HG02852 (cell line): ENCODE measurements around the gene ANKDD1B.

Source experiments
- ATAC-seq: cut with Tn5 transposase; IDR thresholded peaks from one replicate; pipeline ENCODE4 v1.9.1; 2021; ENCODE audit warnings: mild to moderate bottlenecking, moderate library complexity; ENCODE audit not compliant: unreplicated experiment

ANKDD1B gene

DNA sequence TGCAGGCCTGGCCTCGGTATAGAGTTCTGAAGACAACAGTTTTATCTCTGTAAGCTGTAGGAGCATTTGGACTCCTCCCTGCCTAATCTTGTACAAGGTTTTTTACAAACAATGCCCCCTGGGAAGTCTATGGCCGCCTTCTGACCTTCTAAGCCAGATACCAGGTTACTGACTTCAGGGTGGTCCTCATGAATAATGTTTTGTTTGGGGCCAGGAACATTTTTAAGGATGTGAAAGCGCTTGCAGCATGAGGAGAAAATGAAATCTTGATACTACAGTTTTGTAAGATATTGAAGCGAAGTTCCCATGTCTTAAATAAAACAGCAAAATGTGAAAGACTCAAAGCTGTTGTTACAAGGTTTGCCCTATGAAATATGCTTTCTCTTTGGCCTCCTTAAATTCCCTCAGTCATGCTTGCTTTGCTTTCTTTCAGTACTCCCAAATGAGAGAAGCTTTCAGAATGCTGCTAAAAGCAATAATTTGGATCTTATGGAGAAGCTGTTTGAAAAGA lies 5.2 kb downstream of the ANKDD1B start:
- ATAC-seq: no peak

DNA sequence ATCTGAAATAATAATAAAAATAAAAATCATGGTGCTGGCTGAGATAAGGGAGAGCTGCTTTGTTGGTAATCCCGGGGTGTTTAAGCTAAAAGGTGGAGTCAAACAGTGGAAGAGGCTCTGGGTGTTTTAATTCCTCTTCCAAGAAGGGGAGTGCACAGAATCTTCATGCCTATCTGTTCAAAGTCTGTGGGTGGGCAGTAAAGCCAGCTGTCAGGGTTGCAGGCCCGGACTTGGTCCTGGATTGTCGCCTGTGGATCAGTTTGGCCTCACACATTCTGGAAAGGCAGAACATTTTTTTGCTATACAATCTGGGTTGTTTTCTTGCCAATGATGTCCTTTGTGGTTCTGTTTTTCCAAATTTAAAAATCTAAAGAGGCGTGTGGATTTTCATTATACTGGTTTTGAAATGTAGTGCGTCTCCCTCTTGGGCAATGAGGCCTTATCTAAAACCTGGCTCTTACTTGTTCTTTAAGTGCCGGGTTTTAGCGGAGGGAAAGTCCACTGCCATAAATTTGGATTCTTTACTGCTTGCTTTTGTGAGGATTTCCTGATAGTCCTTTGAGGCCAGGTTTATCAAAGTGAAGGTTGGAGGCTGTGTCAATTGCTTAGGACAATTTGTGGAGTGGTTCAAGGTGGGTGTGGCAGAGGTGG lies 5.8 kb downstream of the ANKDD1B start:
- ATAC-seq: no peak

DNA sequence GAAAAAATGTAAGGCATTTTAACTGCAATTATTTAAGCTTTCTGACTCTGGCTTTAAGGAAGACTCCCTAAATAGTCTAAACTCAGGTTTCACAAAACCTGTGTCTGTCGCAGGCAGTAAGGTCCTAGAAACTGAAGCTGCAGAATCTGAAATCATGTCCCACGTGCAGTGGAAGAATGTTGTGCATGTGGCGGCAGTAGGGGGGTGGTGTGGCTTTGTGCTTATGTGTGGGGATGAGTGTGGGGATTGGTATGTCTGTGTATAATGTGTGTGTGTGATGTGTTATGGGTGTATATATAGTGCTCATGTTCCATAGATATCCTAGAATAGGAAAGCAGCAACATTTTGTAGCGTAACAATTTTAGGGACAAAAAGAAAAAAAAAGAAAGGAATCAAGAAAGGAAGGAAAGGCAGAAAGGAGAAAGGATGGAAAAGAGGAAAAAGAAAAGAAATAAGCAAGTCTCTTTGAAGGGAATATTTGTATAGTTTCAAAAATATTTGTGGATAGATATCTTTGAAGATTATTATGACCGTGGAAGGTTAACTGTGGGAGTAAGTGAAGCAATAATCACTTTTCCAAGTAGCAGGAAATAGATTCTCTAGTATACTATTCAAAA lies 6.6 kb downstream of the ANKDD1B start:
- no peak for ATAC-seq

DNA sequence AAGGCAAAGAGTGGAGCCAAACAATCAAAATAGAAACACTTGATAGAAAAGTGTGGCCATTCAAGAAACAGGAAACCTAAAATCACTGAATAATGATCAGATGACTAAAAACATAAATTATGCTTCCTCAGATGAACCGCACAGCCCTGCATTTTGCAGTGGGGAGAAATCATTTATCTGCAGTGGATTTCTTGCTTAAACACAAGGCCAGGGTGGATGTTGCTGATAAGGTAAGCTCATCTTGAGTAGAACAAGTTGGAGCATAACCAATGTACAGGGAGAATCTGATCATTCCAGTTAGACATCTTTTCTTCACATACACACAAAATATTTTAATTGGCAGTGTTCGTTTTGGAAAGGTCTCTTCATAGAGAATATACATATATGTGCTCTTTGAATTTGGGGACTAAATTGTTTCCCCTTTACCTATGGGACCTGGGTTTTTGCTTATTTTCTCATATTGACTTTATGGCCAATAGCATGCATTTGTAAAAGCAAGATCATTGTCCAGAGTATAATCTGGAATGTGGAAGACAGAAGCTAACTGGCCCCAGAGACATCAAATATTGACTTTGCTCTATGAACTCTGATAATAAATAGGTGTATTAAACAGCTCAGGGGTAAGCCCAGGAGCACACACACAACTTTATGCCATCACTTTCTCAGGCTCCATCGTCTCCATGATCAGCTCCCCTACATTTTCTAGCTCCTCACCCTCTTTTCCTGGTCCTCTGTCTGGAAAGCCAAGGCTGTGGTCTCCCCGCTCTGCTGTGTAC lies 9.1 kb downstream of the ANKDD1B start:
- ATAC-seq: no peak

DNA sequence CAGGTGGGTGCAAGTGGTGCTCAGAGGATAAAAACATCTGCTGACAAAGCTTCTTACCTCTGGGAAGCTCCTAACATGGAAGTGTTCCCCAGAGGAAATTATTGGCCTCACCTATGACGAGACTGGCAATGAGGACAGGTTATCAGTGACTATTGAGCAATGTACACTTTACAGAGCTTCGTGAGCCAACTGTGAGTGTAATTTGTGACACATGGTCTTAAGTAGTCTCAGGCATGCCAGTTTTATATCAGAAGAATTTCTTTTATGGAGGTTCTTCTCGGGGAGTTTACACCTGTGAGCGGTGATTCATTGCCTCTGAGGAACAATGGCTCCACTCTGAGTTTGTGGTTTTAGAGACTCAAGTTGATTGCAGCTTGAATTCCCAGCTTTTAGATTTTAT lies 11.3 kb downstream of the ANKDD1B start:
- ATAC-seq: no peak

DNA sequence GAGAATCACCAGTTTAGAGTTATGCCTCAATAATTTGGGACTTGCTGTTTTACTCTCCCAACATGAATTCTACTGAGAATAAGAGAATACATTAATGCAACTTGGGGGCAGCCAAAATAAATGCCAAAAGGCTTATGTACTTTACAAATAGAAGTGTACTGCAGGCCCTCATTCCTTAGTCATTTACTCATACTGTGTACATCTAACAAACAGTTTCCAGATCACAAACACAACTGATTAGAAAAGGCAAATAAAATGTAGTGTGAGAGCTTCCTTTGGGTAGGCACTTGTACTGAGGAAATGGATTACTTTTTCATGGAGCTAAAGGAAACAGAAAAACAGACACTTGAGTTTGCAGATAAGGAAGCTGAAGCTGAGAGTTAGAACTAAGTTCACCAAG lies 12.6 kb downstream of the ANKDD1B start:
- no peak for ATAC-seq

DNA sequence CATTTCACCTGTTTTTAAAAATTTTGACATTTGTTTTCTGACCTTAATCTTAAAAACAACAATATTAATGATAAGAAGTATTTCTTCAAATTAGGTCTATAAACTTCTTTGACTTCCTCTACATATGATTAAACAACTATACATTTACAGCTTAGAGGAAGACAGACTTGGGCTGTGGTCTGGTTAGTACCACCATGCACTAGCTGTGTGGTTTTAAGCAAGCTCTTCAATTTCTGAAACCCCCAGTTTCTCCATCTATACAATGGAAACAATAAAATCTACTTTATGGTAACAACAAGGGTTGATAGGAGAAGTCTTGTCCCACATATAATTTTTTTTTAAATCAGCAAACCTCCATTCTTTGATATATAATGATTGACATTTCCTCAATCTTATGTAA lies 15.7 kb downstream of the ANKDD1B start:
- ATAC-seq: no peak

DNA sequence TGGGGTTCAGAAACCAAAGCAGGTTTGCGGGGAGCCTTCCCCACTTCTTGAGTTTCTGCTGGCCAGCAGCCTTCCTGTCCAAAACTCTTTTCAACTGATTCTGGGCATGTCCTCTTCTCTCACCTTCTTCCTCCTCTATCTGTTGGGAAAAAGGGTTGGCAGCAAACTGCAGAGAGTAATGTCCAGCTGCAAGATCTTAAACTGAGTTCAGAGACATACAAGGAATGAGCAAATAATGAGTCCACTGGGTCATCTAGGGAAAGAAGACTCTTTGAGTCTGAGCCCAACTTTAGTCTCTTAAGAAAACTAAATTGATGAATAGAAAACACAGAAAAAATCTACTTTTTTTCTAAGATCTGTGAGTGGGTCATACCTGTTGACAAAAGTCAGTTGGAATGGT lies 16.5 kb downstream of the ANKDD1B start:
- no peak for ATAC-seq

DNA sequence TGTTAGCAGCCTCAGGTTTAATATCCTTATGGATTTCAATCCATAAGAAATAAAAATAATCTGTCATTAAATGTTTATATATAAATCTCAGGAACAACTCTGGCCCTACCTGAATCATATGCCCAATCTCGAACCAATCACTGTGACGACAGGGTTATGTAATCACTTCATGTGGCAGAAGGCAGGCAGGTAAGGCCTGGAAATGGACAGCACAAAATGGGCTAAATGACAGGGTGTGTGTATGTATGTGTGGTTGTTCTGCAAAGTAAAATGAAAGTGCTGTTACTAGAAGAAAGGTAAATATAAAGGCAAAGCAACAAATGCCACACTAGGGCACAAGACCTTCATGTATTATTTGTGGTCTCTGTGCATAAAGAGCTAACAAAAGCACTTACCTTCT lies 19.6 kb downstream of the ANKDD1B start:
- no peak for ATAC-seq

DNA sequence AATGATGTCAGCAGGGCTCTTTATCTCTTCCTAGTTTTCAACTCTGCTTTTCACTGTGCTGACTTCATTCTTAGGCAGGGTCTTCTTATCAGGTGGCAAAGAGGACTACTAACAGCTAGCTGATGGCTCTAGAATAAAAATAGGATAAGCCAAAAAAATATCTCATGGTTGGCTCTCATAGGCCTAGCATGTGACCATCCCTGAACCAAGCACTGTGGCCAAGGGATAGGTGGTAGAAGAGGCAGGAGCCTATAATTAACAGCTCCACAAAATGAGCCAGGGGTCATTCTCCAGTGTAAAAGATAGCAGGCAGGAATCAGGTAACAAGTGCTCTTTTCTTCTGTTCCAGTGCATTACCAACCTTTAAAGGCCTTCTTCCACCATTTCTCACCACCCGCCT lies 21.1 kb downstream of the ANKDD1B start:
- ATAC-seq: no peak

DNA sequence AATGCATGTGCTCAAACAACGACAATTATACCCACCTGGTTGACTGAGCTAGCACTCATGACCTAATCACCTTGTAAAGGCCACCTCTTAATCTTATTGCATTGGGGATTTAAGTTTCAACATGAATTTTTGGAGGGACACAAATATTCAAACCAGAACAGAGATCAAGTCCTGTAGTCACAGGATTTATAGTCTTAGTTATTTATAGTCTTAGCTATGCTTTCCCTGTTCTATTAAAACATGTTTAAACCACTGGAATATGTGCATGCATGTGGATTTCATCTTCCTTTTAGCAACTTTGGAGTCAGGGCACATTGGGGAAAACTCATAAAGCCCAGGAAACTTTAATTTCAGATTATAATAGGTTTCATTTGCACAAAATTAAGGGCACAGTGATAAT lies 26.7 kb downstream of the ANKDD1B start:
- no peak for ATAC-seq

DNA sequence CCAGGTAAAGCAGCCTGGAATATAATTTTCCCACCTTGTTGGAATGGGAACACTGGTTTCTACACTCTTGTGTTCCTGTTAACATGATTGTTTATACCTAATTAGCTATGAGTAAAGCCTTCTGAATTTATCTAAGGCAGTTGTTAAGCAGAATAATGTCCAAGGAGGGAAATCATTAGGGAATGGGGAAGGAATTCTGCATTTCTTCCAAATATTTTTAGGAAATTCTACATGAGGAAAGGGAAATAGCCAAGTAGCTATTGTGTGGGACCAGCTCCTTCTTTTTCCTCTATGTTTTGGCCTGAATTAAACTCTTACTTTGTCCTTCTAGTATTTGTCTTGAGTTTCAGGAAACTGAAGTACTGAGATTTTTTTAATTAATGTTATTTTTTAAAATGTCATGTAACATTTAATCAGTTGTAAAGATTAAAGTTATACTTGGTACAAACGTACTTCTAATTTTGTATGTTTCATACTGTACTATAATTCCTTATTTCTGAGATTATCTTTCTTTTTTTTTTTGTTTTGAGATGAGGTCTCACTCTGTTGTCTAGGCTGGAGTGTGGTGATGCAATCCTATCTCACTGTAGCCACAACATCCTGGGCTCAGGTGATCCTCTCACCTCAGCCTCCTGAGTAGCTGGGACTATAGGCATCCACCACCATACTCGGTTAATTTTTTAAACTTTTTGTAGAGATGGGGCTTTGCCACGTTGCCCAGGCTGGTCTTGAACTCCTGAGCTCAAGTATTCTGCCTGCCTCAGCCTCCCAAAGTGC lies 28.5 kb downstream of the ANKDD1B start:
- ATAC-seq: no peak

DNA sequence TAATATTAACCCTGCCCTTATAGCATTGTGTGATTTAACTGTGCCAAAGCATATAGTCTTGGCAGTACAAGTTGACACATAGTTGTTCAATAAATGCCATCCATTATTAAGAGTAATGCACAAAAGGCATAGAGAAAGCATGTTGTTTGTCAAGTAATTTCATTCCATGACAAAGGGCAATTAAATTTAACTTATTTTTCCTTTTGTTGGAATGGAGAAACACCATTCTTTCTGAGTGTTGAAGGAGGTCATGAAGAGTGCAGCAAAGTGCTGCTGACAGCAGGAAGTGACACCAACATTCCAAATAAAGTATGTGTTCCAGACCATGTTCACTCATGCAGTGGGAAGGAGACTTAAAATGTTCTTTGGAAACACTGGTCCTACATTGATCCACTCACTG lies 29.1 kb downstream of the ANKDD1B start:
- no peak for ATAC-seq

DNA sequence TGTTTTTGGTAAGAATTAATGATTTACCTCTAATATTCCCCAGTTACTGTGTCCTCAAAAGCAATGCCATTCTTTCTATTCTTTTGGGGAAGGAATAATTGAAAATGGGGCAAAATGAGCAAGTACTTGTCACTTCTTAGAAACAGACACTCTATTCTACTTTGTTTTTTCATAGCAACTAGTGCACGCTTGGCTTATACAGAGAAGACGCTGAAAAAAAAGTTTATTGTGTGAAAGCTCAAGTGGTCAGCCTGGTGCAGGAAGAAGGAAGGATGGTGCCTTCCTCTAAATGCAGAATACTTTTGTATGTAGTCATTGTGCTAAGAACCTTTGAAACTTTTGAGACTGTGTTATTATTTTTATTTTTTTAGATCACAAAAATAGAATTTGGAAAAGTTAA lies 29.6 kb downstream of the ANKDD1B start:
- ATAC-seq: no peak

DNA sequence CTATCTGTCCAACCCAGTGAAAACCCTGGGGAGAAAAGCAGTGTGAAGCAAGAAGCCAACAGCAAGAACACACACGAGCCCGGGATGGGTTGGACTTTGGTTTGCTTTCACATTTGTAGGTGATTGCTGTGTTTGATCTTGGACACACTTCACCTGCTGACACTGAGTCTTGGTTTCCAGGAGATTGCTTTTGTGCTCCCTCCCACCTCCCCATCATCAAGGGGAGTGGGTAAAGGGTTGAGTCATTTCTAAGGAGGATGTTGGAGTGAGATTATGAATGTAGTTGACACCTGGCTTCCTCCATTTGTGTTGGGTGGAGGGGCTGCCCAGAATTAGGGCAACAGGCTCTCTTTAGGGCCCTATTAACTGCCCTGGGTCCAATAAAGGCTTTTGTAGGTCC lies 37.5 kb downstream of the ANKDD1B start:
- peak; percentile 91 for ATAC-seq

DNA sequence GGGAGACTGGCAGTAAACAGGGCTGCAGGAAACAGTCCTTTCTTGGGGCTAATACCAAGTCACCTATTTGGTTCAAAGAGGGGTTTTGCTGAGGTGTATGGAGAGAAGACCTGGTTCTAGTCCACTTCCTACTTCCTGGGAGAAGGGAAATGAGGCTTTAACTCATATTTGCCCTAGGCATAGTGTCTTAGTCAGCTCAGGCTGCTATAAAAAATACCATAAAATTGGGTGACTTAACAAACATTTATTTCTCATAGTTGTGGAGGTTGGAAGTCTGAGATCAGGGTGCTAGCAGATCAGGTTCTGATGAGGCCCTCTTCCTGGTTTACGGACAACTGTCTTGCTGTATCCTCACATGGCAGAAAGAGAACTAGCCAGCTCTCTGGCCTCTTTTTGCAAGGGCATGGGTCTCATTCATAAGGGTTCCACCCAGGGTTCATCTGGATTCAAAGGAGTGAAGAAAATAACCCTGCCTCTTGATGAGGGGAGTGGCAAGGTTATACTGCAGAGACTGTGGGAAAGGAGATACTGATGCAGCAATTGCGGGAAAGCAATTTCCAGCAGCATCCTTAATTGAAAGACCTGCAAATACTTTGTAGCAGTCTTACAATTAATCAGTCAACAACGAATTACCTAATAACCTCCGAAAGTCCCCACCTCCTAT lies 40.5 kb downstream of the ANKDD1B start:
- no peak for ATAC-seq

DNA sequence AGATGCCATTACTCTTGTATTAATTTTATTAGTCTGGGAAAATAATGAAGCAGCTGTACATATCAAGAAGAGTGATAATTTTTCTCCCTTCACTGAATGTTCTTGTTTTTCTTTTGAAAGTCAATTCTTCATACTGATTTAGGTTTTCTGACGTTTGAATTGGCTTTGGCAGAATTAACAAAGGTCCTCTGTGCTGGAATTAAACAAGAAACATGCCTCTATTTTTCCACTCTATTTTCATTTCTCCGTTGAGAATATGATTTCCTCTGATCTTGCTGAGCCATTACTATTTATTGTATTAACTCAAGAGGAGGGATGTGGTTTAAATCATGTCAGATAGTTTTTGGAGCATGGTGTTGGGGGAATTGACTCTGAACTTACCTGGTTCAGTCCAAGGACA lies 42.3 kb downstream of the ANKDD1B start:
- no peak for ATAC-seq

DNA sequence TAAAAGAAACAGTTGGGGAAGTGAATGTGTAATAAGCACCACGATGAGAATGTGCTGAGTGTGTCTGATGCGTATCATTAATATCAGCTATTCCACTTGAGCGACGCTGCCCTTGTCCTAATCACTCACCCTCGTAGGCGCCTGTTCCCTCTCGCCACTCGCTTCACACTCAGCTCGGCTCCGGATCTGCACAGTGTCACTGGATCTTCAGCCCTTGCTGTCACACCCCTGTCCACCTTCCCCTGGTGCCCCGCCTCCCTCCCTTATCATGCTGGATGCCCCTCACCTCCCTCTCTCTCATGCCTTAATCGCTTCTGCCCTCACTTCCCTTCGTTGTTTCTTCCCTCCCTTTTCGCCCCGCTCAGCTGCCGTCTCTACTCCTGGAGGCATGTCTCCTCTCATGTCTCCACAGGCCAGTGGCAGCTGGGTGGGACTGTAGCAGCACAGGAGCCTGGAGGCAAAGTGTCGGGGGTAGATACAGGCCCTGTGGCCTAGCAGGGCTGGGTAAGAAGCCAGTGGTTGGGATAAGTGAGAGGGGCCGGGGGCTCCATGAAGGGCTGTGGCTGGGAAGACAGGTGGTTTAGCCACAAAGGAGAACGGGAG lies 43.5 kb downstream of the ANKDD1B start:
- ATAC-seq: no peak

DNA sequence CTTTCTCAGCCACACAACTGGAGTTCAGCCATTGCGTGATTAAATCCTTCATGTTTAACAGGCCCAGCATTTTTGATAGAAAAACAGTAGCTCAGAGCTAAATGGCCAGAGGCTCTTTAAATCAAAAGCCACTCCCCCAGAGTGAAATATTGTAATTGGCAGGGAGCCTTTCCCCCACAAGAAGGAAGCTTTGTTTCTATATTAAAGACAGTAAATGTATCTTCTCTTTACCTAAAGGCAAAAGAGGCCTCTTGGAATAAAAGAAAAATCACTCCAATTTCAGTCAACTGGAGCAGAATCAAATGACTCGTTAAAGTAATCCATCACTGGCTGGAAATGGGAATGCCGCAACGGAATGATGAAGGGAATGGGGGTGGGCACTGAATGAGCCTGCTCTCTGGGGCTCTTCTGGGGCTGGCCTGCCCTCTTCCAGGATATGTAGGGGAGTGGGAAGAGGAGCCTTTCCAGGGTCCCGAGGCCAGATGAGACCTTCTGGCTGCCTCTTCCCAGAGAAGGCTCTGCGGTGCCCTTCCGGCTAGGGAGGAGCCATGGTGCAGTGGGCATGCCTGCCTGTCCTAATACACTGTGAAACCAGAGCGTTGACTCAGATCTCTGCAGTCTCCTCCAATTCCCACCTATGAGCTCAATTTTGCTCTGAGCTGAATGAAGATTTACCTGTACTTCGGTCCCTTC lies 45.2 kb downstream of the ANKDD1B start:
- ATAC-seq: no peak
